CD4-positive, alpha-beta T cell treated with Interleukin-4 for 1 hour (primary cell): ENCODE results near the gene ABCG2.
"Not testable (repeated sequence)": the region's sequence is repeated elsewhere in the genome, so short reads cannot be mapped to it uniquely, and the experiment has no call there.

Source experiments
- DNase-seq, 2 donors: peaks; one replicate each; pipeline ENCODE4 v3.0.0-alpha.2; 2020 to 2022

The ABCG2 gene

GRCh38 chr4:88163336-88163735 is 4.9 kb upstream of the ABCG2 start:
- no peak for DNase-seq

DNA sequence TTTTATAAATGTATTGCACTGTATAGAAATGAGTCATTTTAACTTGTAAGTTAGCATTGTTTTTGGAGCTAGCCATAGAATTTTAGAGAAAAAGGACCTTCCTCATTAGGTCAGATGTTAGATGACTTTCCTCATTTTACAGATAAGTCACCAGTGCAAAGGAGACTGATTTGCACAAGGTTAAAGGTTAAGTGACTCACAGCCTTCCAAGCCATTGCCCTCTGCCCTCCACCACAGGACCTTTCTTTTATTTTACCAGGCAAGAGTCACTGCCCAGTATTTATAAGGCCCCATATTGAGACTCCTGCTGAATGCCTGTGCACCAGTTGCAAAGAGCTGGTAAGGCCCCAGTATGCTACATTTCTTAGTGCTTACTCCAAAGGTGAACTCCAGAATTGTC is 4.2 kb upstream of the ABCG2 start:
- no peak for DNase-seq

DNA sequence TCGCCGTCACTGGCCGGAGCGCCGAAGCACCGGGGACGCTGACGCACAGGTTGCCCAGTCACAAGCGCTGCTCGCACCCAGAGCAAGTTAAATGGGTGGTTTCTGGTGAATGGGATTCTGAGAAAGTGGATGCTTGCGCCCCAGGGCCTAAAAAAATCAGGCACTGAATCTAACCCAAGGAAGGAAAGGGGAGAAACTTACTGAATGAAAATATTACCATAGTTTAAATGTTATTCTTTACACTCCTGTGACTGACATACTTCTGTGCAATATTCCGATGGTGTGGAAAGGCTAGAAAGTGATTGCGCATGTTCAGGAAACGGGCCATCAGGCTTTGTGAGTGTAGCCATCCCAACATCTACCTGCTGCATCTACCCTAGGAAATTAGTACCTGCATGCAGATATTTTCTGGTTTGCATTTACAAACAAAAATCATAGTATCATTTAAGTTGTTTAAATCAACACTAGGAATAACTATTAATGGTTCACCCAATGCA is 838 bp upstream of the ABCG2 start:
- DNase-seq = no peak

DNA sequence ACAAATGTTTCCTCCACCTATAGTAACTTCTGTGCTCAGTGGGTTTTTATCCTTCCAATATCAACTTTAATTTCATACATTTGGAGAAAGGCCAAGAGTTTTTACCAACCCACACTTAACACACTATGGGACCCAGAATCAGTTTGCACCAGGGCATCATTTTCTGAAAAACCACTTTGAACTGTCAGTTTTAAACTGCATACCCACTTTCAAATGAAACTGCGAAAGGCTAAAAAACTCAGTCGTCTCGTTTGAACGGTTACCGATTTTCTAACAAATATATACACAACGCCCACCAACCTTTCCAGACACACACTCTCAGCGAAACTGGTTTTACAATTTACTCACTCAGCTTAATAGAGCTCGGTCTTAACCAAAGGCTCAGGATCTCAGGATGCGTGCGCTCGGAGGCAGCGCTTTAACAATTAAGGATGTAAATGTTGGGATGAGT is 376 bp downstream of the ABCG2 start:
- DNase-seq = no peak

- DNase-seq = not testable (repeated sequence)
Observed at GRCh38 chr4:88152331-88152730, 6.1 kb downstream of the ABCG2 start.

DNA sequence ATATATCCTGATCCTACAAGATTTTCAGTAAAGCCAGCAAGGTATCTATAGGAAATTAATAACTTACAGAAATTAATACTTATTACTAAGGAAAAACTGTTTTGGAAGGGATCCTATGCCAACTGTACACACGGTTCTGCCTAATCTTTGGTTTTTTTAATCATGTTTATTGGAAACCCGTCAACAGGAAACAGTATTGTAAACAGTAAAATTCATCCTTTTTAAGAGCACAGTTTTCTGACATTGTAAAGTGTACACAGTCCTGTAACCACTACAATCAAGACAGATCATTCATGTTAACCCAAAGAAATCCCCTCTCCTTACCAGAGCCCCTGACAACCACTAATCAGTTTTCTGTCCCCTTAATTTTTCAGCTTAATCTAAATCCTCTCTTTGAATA is 9.9 kb downstream of the ABCG2 start:
- DNase-seq = no peak

DNA sequence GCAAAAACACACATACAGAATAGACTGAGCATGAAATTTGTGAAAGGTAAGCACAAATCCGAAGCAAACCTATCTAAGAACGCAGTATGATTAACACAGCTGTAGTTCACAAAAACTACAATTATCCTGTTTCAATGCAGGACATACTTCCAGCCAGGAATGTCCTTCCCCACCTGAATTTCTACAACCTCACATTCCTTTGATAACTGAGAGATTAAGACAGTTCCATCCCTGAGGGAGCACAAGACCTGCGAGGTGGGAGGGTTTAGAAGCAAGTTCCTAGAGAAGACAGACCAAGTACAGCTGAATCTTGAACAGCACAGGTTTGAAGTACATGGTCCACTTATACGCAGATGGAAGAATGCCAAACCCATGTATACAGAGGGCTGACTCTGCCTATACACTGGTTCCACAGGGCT is 10.6 kb downstream of the ABCG2 start:
- no peak for DNase-seq

GRCh38 chr4:88146891-88147290 is 11.5 kb downstream of the ABCG2 start:
- no peak for DNase-seq

GRCh38 chr4:88144866-88145300 is 13.6 kb downstream of the ABCG2 start:
- no peak for DNase-seq

DNA sequence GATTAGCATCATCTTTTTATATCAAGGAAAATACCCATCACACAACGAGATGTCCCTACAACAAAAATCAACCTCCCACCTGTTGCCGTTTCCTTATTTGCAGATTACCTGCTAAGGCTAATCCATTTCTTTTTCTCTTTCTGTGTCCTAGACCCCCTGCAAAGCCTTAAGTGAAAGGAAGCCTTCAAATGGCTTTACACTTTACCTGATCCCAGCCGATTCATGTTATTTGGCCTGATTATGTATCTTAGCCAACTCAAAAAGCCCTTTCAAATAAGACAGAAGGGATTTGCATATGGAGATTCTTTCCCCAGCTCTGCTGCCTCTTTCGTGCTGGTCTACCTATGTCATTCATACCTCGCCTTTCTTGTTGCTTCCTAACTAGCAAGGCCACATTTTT is 14.4 kb downstream of the ABCG2 start:
- no peak for DNase-seq

DNA sequence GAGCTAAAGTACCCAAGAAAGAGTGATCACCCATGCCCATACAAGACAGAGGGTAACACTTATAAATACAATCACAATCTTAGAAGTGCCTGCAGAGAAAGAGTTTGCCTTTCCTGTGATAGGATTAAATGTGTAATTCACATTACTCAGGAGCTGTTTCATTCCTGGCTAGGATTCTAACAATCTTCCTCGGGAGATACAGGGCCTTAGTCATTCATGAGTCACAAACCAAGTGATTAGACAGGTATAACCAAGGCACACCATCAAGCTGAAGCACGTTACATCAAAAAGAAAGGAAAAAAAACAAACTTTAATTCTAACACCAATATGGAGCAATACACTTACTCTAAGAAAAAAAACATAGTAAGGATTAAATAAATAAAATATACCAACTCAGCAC is 14.9 kb downstream of the ABCG2 start:
- no peak for DNase-seq

DNA sequence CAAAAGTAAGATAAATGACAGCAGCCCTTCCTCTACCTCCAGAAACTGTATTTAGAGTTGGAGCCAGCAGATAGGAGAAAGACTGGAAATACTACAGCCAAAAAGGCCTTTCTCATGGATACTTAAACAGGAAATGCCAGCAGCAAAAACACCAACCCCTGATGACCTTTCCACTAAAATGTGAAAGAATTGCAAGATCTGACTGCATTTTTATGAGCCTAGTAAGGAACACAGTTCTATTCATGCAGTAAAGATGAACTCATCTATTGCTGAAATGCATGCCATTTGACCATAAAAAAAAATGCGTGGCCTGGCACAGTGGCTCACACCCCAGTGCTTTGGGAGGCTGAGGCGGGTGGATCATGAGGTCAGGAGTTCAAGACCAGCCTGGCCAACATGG is 19.9 kb downstream of the ABCG2 start:
- DNase-seq = no peak

GRCh38 chr4:88137112-88137511 is 21.3 kb downstream of the ABCG2 start:
- no peak for DNase-seq

- DNase-seq = no peak
Observed at GRCh38 chr4:88136249-88136648, 22.2 kb downstream of the ABCG2 start.

- no peak for DNase-seq
Observed at GRCh38 chr4:88135356-88135663, 23.1 kb downstream of the ABCG2 start.

DNA sequence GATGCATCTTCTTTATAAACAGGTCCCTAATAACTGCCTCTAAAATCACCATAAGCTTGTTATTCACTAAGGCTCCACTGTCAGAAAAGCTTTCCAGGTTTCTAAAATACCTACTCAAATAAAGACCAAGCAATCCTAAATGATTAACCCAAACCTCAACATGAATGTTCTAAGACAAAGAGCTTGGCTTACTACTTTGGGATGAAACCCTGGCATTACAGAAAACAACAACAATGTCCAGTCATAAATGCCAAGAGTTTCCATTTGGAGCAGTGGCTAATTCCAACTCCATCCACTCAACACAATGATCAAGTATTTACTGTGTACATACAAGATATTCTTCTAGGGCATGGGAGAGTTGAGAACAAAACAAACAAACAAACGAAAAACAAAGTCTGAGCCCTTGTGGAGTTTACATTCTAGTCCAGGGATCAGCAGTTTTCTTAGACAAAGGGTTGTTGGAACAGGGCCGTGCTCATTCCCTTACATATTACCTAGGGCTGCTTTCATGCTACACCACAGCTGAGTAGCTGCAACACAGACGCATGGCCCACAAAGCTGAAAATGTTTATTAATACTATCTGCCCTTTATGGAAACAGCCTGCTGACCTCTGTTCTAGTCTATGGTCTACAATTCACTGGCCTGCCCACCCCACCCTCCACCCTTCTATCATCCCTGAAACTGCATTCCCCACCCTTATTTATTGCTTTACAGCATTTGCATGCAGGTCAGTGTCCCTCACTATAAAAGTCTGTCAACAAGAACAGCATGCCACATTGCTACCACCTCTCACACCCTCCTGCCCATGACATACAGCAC is 23.7 kb downstream of the ABCG2 start:
- no peak for DNase-seq

GRCh38 chr4:88134111-88134510 is 24.3 kb downstream of the ABCG2 start:
- no peak for DNase-seq

- no peak for DNase-seq
Observed at GRCh38 chr4:88130544-88131305, 27.7 kb downstream of the ABCG2 start.

DNA sequence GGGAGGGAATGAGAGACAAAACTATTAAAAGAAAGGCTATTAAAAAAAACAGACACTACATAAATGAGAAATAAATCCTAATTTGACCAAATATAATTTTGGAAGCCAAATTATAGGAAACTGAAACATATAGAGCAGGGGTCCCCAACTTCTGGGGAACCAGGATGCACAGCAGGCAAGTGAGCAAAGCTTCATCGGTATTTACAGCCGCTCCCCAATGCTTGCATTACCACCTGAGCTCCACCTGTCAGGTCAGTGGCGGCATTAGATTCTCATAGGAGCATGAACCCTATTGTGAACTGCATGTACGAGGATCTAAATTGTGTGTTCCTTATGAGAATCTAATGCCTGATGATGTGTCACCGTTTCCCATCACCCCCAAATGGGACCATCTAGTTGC is 28.4 kb downstream of the ABCG2 start:
- DNase-seq = no peak

GRCh38 chr4:88122260-88122659 is 36.2 kb downstream of the ABCG2 start:
- not testable (repeated sequence) for DNase-seq

GRCh38 chr4:88119943-88120342 is 38.5 kb downstream of the ABCG2 start:
- DNase-seq = no peak

- no peak for DNase-seq
Observed at GRCh38 chr4:88115587-88115986, 42.9 kb downstream of the ABCG2 start.

DNA sequence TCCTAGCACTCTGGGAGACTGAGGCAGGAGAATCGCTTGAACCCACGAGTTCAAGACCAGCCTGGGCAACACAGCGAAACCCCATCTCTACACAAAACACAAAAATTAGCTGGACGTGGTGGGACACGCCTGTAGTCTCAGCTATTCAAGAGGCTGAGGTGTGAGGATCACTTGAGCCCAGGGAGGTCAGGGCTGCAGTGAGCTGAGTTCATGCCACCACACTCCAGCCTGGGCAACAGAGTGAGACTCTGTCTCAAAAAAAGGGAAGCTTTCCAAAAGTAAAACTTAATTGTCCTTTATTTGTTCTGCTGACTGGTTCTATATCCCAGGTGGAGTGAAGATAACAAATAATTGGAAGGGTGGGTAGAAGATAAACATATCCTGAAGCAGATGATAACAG is 45.6 kb downstream of the ABCG2 start:
- DNase-seq = no peak

DNA sequence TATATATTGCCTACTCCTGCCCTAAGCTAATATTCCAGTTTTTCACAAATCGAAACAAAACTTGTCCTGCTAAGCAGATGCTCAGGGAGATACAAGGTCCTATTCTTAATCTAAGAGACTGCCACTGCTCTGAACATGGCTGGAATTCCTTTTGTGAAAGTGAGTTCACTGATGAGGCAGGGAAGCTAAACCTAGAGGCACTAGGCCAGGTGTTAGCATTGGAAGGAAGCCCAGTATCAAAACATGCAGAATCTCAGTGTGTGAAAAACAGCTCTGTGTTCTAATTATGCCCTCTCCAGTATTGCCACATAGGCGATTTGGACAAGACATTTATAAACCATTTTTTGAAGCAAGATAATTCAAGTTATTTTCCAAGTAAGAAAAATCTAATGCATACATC is 47.6 kb downstream of the ABCG2 start:
- DNase-seq = no peak
